Activated T-cell treated with anti-CD3 and anti-CD28 coated beads, Interleukin-2, amount 50 U/mL, for 24 hours (primary cell): ENCODE measurements around the gene MCC.

Experiments
- DNase-seq: peaks from one replicate; pipeline ENCODE4 v3.0.0-alpha.2; 2020
- H3K27ac Mint-ChIP-seq: 2 replicates; pipeline ENCODE4 v1.8.0; 2020; ENCODE audit warnings: mild to moderate bottlenecking, mixed read lengths
- H3K27me3 Mint-ChIP-seq: 2 replicates; pipeline ENCODE4 v1.8.0; 2020; ENCODE audit warnings: mixed read lengths
- H3K36me3 Mint-ChIP-seq: 2 replicates; pipeline ENCODE4 v1.8.0; 2020; ENCODE audit warnings: low read depth, mixed read lengths
- H3K4me1 Mint-ChIP-seq: 2 replicates; pipeline ENCODE4 v1.8.0; 2020; ENCODE audit warnings: low read depth, mixed read lengths
- H3K4me3 Mint-ChIP-seq: 2 replicates; pipeline ENCODE4 v1.8.0; 2020; ENCODE audit warnings: mild to moderate bottlenecking, moderate library complexity, mixed read lengths
- H3K9me3 Mint-ChIP-seq: 2 replicates; pipeline ENCODE4 v1.8.0; 2020; ENCODE audit warnings: mixed read lengths

Gene MCC

DNA sequence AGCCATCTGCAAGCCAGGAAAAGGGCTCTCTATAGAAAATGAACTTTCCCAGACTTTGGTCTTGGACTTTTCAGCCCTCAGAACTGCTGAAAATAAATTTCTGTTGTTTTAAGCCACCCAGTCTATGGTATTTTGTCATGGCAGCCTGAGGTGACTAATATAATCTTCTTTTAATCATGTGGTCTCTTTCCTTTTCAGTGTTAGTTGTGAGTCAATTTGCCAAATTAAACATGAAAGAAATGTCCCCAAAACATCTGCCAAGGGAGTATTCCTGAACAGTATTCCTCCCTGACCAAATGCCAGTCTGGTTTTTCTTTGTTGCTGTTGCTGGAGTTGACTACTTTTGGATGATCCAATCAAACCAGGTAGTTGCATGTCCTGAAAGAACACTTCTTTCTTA, 20.5 kb upstream of the MCC start:
- Mint-ChIP-seq H3K4me3 (no peak overlapping the region), H3K27me3 (peaks cover 36% of the 10 kb centered on the region), H3K36me3 (no peaks in the 10 kb centered on the region)

DNA sequence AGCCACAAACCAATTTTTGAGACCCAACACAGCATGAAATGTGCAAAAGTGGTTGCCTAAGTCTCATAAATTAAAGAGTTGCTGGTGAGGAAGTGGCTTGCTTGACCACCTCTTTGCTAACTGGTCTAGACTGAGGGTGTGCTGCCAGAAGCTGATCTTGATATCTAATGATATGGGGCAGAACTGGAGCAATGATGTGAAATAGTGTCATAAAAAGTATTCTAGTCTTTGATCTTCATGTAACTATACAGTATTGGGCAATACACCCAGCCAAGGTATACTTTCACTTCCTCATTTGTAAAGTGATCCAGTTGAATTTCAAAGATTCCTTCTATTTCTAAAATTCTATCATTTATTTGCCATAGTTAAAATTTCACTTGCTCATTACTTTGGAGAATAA, 19.3 kb upstream of the MCC start:
- Mint-ChIP-seq H3K36me3 (no peaks in the 10 kb centered on the region), H3K9me3 (no peaks in the 10 kb centered on the region), H3K27ac (no peak overlapping the region), H3K4me1 (no peaks in the 10 kb centered on the region), H3K4me3 (no peak overlapping the region), H3K27me3 (peaks cover 44% of the 10 kb centered on the region)
- no peak for DNase-seq

More for the DNA sequence above, 20.5 kb upstream of the MCC start:
- no peak overlapping the region for H3K27ac Mint-ChIP-seq
- peaks cover 2% of the 10 kb centered on the region for H3K9me3 Mint-ChIP-seq
- H3K4me1 Mint-ChIP-seq, result peaks cover 5% of the 10 kb centered on the region
- DNase-seq, result no peak

DNA sequence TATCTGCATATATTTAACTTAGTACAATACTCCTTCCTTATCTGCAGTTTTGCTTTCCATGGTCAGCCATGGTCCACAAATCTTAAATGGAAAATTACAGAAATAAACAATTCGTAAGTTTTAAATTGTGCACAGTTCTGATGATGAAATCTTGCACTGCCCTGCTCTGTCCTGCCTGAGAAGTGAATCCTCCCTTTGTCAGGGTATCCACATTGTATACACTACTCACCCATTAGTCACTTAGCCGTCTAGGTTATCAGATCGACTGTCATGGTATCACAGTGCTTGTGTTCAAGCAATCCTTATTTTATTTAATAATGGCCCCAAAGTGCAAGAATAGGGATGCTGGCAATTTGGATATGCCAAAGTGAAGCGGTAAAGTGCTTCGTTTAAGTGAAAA, 16.9 kb upstream of the MCC start:
- Mint-ChIP-seq H3K4me3 (no peak overlapping the region), H3K27me3 (peaks cover 59% of the 10 kb centered on the region), H3K4me1 (no peaks in the 10 kb centered on the region), H3K36me3 (no peaks in the 10 kb centered on the region), H3K9me3 (no peaks in the 10 kb centered on the region), H3K27ac (no peak overlapping the region)
- DNase-seq, result no peak

DNA sequence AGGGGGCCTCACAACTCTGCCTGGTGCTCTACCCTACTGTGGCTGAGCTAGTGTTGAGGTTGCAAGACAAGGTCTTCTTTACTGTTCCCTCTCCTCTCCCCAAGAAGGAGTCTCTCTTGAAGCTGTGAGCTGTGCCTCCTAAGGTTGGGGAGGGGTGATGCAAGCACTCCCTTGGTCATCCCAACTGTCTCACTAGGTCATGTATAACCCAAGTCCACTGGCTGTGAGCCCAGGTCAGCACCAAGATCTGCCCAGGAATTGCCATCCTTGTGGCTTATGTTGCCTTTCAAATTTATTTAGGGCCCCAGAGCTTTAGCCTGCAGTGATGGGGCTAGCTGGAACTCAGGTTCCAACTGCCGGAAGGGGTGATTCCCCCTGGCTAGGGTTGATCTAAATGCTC, 14.9 kb upstream of the MCC start:
- H3K4me1 Mint-ChIP-seq, result no peaks in the 10 kb centered on the region
- H3K27ac Mint-ChIP-seq, result no peak overlapping the region
- H3K36me3 Mint-ChIP-seq, result no peaks in the 10 kb centered on the region
- no peak for DNase-seq
- H3K9me3 Mint-ChIP-seq, result no peaks in the 10 kb centered on the region
- H3K27me3 Mint-ChIP-seq, result peaks cover 63% of the 10 kb centered on the region
- no peak overlapping the region for H3K4me3 Mint-ChIP-seq

DNA sequence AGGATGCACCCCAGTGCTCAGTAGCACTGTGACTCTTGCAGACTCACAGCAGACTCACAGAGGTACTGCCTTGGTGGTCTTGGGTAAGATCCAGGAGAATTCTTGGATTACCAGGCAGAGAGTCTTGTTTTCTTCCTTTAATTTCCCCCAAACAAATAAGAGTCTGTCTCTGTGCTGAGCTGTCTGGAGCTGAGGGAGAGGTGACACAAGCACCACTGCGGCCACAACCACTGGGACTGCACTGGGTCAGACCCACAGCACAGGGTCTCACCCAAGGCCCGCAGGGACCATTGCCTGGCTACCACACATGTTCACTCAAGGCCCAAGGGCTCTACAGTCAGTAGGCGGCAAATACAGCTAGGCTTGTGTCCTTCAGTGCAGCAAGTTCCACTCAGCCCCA, 13.8 kb upstream of the MCC start:
- no peaks in the 10 kb centered on the region for H3K9me3 Mint-ChIP-seq
- no peaks in the 10 kb centered on the region for H3K4me1 Mint-ChIP-seq
- no peak overlapping the region for H3K4me3 Mint-ChIP-seq
- H3K27ac Mint-ChIP-seq, result no peak overlapping the region
- peaks cover 57% of the 10 kb centered on the region for H3K27me3 Mint-ChIP-seq
- no peaks in the 10 kb centered on the region for H3K36me3 Mint-ChIP-seq
- no peak for DNase-seq

DNA sequence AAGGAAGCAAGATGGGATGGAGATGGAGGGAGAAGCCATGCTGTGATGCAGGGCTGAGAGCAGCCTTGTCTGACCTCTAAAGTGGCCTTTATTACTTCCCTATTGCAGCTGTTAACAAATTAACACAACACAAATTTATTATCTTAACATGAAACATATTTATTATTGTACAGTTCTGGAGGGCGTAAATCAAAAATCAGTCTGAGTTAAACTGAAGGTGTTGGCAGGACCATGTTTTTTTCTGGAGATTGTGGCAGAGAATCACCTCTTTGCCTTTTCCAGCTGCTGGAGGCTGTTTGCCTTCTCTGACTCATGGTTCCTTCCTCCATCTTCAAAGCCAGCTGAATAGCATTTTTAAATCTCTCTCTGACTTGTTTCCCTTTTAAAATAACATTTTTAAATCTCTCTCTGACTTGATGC, 7.2 kb upstream of the MCC start:
- Mint-ChIP-seq H3K36me3 (no peaks in the 10 kb centered on the region), H3K9me3 (peaks cover 9% of the 10 kb centered on the region), H3K4me3 (no peak overlapping the region), H3K4me1 (no peaks in the 10 kb centered on the region), H3K27ac (no peak overlapping the region), H3K27me3 (peaks cover 38% of the 10 kb centered on the region)
- DNase-seq, result no peak

DNA sequence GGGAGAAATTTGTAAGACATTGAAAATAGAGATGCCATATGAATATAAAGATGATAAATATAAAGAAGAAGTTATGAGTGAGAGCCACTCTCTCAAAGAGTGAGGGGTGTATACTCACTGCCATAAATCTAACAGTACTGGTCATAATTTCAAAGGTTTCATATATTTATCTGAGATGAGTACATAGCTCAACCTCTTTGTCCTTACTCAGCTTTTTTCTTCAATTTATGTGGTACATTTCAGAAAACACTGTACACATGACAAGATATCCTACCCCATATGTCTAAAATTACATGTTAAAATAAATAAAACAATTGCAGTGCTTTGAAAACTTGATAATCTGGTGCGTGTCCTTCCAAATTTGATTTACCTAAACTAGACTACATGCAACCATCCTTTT, 5.2 kb upstream of the MCC start:
- Mint-ChIP-seq H3K4me3 (no peak overlapping the region), H3K4me1 (peaks cover 11% of the 10 kb centered on the region), H3K27me3 (peaks cover 47% of the 10 kb centered on the region), H3K9me3 (peaks cover 18% of the 10 kb centered on the region), H3K27ac (no peak overlapping the region), H3K36me3 (no peaks in the 10 kb centered on the region)
- no peak for DNase-seq

DNA sequence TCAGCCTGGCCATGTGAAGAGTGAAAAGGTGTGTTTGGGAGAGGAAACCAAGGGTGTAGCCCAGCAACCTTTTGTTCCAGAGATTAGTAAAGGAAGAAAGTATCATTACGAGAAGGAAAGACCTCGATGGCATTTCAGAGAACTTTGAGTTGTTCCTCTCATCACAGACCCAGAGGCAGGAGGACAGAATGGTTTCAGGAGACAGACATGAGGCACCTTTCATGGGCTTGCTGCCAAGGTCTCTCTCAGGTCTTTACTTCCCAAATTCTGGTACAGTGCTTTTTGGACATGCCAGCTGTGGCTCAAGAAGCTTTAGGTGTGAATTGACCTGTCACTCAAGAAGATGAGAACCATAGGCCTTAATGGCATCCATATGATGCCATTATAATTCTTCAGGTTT, 2.8 kb upstream of the MCC start:
- no peak overlapping the region for H3K4me3 Mint-ChIP-seq

DNA sequence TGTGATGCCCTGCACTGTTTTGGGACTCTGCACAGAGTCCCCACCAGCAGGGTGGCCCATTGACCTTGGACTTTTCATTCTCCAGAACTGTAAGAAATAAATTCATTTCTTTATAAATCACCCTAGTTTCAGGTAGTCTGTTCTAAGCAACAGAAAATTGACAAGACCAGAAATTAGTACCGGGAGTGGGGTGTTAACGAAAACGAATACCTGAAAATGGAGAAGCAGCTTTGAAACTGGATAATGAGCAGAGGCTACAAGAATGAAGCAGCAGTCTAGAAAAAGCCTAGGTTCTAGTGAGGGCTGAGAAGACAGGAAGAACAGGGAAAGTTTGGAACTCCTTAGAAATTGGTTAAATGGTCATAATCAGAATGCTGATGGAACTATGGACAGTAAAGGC, 2.1 kb upstream of the MCC start:
- Mint-ChIP-seq H3K27me3 (peaks cover 69% of the 10 kb centered on the region), H3K27ac (no peak overlapping the region), H3K36me3 (no peaks in the 10 kb centered on the region), H3K9me3 (peaks cover 18% of the 10 kb centered on the region), H3K4me3 (no peak overlapping the region), H3K4me1 (peaks cover 20% of the 10 kb centered on the region)
- no peak for DNase-seq

More for the DNA sequence above, 2.8 kb upstream of the MCC start:
- no peak overlapping the region for H3K27ac Mint-ChIP-seq
- DNase-seq, result no peak
- no peaks in the 10 kb centered on the region for H3K36me3 Mint-ChIP-seq
- peaks cover 62% of the 10 kb centered on the region for H3K27me3 Mint-ChIP-seq
- H3K9me3 Mint-ChIP-seq, result peaks cover 18% of the 10 kb centered on the region
- H3K4me1 Mint-ChIP-seq, result peaks cover 20% of the 10 kb centered on the region

DNA sequence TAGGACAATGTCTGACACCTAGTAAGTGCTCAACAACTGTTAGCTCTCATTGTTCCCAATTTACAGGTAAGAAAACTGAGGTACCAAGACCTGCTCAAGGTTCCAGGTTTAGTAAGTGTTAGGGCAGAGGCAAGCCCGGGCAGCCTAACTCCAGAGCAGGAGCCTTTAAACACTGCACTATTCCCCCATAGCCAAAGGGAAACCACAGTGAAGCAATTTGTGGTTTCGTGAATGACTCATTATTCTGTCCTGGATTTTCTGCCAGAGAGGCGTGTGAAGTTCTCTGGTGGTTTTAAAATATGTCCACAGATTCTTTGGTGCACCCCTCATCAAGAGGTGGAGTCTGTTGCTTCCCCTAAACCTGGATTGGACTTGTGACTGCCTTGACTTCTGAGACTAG, 1.0 kb upstream of the MCC start:
- peak overlapping the region; percentile 78 for H3K4me3 Mint-ChIP-seq
- H3K36me3 Mint-ChIP-seq, result no peaks in the 10 kb centered on the region
- no peak overlapping the region for H3K27ac Mint-ChIP-seq
- peaks cover 18% of the 10 kb centered on the region for H3K9me3 Mint-ChIP-seq
- peaks cover 78% of the 10 kb centered on the region for H3K27me3 Mint-ChIP-seq
- no peak for DNase-seq
- peaks cover 20% of the 10 kb centered on the region for H3K4me1 Mint-ChIP-seq

DNA sequence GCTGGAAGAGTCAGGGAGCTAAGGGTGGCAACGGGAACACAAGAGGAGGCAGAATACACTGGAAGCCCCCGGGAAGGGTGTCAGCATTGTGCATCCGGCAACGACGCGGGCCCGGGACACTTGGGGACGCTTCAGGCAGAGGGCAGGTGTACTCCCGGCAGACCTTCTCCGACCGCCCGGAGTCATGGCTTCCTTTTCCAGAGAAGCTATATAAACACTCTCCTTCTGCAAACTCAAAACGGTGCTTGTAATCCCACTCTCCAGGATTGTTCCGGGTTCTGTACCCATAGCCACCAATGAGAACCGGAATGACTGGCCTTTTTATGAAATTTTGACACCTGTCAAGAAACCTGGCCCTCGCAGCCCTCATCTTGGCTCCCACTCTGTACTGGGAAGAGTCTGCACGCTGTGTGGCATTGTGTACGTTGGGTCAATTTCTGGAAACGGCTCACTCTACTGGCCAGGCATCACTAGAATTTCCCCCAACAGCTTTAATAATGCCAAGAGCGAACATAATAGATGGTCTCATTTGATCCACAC, 462 bp upstream of the MCC start:
- Mint-ChIP-seq H3K9me3 (peaks cover 18% of the 10 kb centered on the region), H3K36me3 (no peaks in the 10 kb centered on the region), H3K27me3 (peaks cover 82% of the 10 kb centered on the region), H3K4me1 (peaks cover 20% of the 10 kb centered on the region), H3K27ac (no peak overlapping the region), H3K4me3 (peak overlapping the region; percentile 78)
- no peak for DNase-seq

DNA sequence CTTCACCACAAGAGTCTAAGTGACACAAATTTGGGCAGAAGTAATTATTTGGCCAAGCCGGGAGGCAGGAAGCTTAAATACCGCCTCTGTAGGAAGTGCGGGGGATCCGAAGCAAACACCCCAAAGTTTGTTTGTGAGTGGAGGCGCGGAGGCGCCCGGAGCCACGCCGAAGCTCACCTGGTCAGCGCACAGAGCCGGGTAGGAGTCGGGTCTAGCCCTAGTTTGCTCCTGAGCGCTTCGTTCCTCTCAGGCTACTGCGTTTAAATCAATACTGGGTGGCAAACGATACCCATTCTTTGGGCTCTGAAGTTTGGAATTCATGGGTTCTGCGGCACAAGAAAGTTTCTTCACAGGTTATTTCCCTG, 855 bp downstream of the MCC start:
- Mint-ChIP-seq H3K27ac (no peak overlapping the region), H3K36me3 (no peaks in the 10 kb centered on the region), H3K4me3 (peak overlapping the region; percentile 78), H3K4me1 (peaks cover 20% of the 10 kb centered on the region), H3K9me3 (peaks cover 18% of the 10 kb centered on the region), H3K27me3 (peaks cover 86% of the 10 kb centered on the region)
- DNase-seq, result peak; percentile 37

DNA sequence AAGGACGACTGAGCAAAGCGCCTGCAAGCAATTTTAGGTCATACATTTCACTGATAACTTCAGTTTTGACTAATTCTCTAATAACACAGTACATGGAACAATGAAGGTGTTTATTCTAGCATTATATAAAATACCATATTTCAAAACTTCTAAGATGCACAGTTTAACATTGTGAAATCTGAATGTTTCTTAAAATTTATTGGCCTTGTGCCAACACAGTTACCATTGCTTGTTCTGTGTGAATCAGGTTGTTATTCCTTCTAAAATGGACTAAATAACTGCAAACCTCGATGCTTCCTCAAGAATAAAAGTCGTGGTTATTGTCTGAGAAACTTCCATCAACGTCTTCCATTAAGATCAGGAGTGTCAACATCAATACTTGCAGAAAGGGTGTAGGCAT, 8.0 kb downstream of the MCC start:
- Mint-ChIP-seq H3K27me3 (peaks cover 38% of the 10 kb centered on the region), H3K4me1 (no peaks in the 10 kb centered on the region), H3K9me3 (no peaks in the 10 kb centered on the region)

DNA sequence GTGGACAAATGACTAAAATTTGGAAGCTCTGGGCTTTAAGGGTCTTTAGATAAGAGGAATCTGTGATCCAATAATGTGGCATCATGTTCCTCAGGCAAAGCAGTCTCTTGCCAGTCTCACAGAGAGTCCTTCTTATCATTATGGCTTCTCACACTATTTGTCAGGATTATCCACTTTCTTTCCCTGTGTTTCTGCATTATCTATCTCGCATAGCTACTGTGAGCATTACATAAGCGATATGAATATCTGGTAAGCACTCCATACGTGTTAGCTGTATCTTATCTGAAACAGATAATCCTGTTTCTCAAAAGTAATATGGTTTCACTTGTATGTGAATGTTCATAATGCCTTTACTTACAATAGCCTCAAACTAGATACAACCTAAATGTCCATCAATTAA, 9.6 kb downstream of the MCC start:
- no peaks in the 10 kb centered on the region for H3K9me3 Mint-ChIP-seq
- peaks cover 38% of the 10 kb centered on the region for H3K27me3 Mint-ChIP-seq
- no peak overlapping the region for H3K27ac Mint-ChIP-seq
- no peak for DNase-seq
- H3K4me3 Mint-ChIP-seq, result no peak overlapping the region
- no peaks in the 10 kb centered on the region for H3K4me1 Mint-ChIP-seq
- no peaks in the 10 kb centered on the region for H3K36me3 Mint-ChIP-seq

More for the DNA sequence above, 8.0 kb downstream of the MCC start:
- no peak overlapping the region for H3K27ac Mint-ChIP-seq
- DNase-seq, result no peak
- no peaks in the 10 kb centered on the region for H3K36me3 Mint-ChIP-seq
- no peak overlapping the region for H3K4me3 Mint-ChIP-seq

DNA sequence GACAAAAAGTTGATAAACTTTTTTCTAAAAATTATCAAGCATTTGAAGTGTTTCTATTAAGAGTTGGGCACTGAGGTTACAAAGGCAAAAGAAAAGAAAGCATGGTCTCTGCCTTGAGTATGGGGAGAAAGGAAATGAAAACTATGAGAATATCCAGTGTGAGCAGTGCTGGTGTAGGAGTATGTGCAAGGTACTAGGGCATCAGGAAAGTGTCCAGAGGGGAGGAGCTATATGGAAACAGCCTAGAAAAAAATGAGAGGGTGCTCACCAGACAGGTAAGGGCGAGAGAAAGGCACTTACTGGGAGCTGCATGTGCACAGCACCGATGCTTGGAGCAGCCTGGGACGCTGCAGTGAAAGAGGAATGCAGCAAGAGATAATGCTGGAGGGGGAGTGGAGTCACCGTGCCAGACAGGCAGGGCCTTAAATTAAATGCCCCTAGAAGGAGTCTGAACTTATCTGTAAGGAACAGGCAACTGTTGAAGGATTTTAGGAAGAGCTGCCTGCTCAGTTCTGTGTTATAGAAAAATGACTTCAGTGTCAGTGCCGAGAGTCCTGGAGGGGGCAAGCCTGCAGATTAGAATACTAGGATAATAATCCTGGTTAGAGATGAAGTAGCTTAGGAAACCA, 14.0 kb downstream of the MCC start:
- Mint-ChIP-seq H3K27me3 (peaks cover 50% of the 10 kb centered on the region), H3K4me3 (no peak overlapping the region), H3K4me1 (no peaks in the 10 kb centered on the region), H3K36me3 (no peaks in the 10 kb centered on the region), H3K9me3 (peaks cover 2% of the 10 kb centered on the region), H3K27ac (no peak overlapping the region)
- DNase-seq, result no peak

DNA sequence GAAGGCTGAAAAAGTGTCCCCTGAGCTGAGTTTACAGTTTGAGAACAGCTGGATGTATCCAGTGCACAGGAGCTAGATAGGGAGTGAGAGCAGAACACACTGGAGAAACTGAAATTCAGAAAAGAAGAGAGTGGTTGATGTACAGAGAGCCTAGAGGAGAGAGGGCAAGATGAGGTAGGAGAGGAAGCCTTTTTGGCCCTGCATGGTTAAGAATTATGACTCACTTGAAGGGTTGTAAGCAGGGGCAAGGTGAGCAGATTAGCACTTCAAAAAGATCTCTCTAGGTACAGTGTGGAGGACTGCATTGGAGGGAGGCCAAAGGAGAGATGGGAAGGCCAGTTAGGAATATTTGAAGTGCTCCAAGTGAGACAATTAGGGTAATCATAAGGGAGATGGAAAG, 25.2 kb downstream of the MCC start:
- H3K27me3 Mint-ChIP-seq, result no peaks in the 10 kb centered on the region
- no peaks in the 10 kb centered on the region for H3K4me1 Mint-ChIP-seq
- H3K4me3 Mint-ChIP-seq, result no peak overlapping the region
- no peaks in the 10 kb centered on the region for H3K36me3 Mint-ChIP-seq
- no peaks in the 10 kb centered on the region for H3K9me3 Mint-ChIP-seq
- H3K27ac Mint-ChIP-seq, result no peak overlapping the region
- DNase-seq, result no peak
